NT2/D1 (cell line): ENCODE data around the gene PRSS2.

Experiments used
- YY1 ChIP-seq: IDR thresholded peaks from 2 replicates; pipeline ENCODE4 v1.6.1; 2011; ENCODE audit not compliant: insufficient read length, insufficient read depth
- ZNF274 ChIP-seq: IDR thresholded peaks from 2 replicates; pipeline ENCODE4 v1.6.1; 2011; ENCODE audit warnings: mild to moderate bottlenecking, low read depth, low read length

GRCh38 chr7:142771353-142771723 lies 568 bp downstream of the PRSS2 start:
- TF ChIP-seq ZNF274: no peak
- TF ChIP-seq YY1: no peak
